Skeletal muscle satellite cell (primary cell): ENCODE data around the gene PIH1D1.
"Not testable (repeated sequence)": the region's sequence is repeated elsewhere in the genome, so short reads cannot be mapped to it uniquely, and the experiment has no call there.

Source experiments
- H3K27me3 ChIP-seq: 2 replicates; pipeline ENCODE4 v1.7.0; 2013; ENCODE audit warnings: low read length; ENCODE audit not compliant: control insufficient read depth, insufficient read depth
- H3K36me3 ChIP-seq: 2 replicates; pipeline ENCODE4 v1.7.0; 2013; ENCODE audit warnings: mild to moderate bottlenecking, control low read depth, low read length; ENCODE audit not compliant: insufficient read depth
- H3K4me1 ChIP-seq: 2 replicates; pipeline ENCODE4 v1.7.0; 2013; ENCODE audit warnings: low read length; ENCODE audit not compliant: control insufficient read depth, insufficient read depth
- H3K4me2 ChIP-seq: 2 replicates; pipeline ENCODE4 v1.7.0; 2013; ENCODE audit warnings: mild to moderate bottlenecking, low read length
- H3K4me3 ChIP-seq: 2 replicates; pipeline ENCODE4 v1.7.0; 2013; ENCODE audit warnings: low read length
- H3K9ac ChIP-seq: 2 replicates; pipeline ENCODE4 v1.7.0; 2013; ENCODE audit warnings: mild to moderate bottlenecking, low read depth, low read length, moderate library complexity
- H3K9me3 ChIP-seq: replicated peaks from 2 replicates; pipeline ENCODE4 v1.7.0; 2013; ENCODE audit warnings: mild to moderate bottlenecking, control low read depth, low read length

Gene PIH1D1

DNA sequence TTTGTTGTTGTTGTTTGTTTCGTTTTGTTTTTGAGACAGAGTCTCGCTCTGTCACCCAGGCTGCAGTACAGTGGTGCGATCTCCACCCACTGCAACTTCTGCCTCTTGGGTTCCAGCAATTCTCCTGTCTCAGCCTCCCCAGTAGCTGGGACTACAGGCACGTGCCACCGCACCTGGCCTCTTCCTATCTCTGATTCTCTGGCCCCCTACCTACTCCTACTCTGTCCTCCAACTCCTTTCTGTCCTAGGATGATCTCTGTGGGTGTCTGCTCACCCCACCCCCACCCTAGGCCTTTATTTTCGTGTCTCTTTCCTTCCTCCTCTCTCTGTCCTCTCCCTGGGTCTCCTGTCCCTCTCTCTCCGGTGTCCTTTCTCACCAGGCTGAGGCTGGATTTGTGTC is 1.2 kb downstream of the PIH1D1 start:
- Histone ChIP-seq H3K4me1 (peaks cover 13% of the 10 kb centered on the region), H3K36me3 (peaks cover 8% of the 10 kb centered on the region), H3K27me3 (no peaks in the 10 kb centered on the region), H3K9ac (peak overlapping the region; percentile 90), H3K9me3 (no peaks in the 10 kb centered on the region), H3K4me3 (peak overlapping the region; percentile 84), H3K4me2 (peak overlapping the region; percentile 91)

DNA sequence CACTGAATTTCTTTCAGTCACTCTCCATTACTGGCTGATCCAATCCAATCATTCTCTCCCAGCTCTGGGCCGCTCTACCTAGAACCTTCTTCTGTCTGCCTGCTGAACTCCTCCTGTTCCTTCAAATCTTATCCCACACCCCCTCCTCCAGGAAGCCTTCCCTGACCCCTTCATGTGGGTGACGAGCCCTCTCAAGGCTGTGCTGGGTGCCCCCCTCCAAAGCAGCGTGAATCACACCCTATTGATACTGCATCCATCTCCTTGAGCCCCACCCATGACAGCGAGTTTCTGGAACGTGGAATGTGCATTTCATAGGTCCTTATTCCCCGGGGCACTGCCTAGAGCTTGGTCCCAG is 3.2 kb downstream of the PIH1D1 start:
- H3K4me1 ChIP-seq, result peaks cover 5% of the 10 kb centered on the region
- no peak overlapping the region for H3K9ac ChIP-seq
- H3K4me2 ChIP-seq, result no peak overlapping the region
- no peaks in the 10 kb centered on the region for H3K27me3 ChIP-seq
- H3K4me3 ChIP-seq, result no peak overlapping the region
- H3K36me3 ChIP-seq, result peaks cover 8% of the 10 kb centered on the region
- H3K9me3 ChIP-seq, result no peaks in the 10 kb centered on the region

DNA sequence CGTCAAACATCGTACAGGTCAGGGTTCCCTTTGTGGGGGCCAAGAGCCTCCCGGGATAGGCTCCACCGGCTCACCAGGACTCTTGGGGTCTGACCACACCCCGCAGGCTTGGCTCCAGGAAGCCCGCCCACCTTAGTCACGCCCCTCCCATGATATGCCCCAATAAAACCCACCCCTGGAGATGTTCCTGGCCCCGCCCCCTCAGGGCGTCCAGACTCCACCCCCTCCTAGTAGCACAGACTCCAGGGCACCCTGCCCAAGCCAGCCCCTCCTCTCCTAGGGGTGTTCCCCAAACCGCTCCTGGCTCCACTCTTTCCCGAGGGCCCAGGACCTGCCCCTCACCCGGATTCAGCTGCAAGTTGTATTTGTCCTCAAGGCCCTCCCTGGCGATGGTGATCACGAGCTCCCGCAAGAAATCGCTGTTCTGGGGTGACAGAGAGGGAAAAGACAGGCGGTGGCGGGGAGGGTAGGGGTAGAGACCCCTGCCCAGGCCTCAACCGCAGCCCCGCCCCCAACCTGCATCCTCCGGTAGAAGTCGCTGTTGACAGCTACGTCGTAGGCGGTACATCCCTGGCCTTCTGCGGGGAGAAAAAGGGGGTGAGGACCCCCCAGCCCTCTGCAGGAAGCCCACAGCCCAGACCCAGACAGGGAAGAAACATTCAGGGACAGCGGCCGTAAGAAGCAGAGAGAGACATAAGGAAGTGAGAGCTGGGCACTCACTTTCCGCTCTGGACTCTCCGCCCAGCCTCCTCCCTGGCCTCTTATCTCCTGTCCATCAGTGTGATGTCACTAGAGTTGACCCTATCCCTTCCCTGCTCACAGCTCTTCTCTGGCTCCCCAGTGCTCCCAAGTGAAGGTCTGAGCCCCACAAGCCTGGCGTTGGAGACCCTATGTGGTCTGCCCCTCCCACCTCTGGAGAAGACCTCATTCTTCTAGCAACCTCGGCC is 3.9 kb downstream of the PIH1D1 start:
- Histone ChIP-seq H3K4me2 (no peak overlapping the region), H3K9ac (no peak overlapping the region), H3K4me1 (peaks cover 5% of the 10 kb centered on the region), H3K4me3 (no peak overlapping the region), H3K9me3 (no peaks in the 10 kb centered on the region), H3K36me3 (peaks cover 8% of the 10 kb centered on the region), H3K27me3 (no peaks in the 10 kb centered on the region)

DNA sequence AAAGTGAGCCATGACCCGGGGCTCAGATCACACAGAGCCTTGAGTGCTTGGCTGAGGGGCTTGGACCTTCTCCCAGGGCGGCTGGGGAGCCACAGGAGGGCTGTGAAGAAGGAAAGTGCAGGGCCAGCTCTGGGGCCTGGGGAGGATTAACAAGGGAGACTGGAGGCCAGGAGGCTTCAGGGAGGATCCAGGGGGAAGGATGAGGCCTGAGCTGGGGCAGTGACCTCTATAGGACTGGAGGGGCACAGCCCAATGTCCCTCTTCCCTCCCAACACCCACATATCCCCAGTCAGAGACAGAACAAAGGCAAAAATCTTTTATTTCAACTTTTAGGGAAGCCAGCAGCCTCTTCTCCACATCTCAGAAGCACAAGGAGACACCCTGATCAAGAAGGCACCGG is 5.6 kb downstream of the PIH1D1 start:
- peaks cover 5% of the 10 kb centered on the region for H3K4me1 ChIP-seq
- no peak overlapping the region for H3K4me2 ChIP-seq
- no peak overlapping the region for H3K9ac ChIP-seq
- H3K9me3 ChIP-seq, result no peaks in the 10 kb centered on the region
- H3K4me3 ChIP-seq, result no peak overlapping the region
- H3K36me3 ChIP-seq, result peaks cover 8% of the 10 kb centered on the region
- peaks cover 13% of the 10 kb centered on the region for H3K27me3 ChIP-seq

GRCh38 chr19:49444100-49444700 is 7.4 kb downstream of the PIH1D1 start:
- not testable (repeated sequence) for H3K9ac ChIP-seq, H3K36me3 ChIP-seq, H3K9me3 ChIP-seq, H3K4me1 ChIP-seq, H3K4me3 ChIP-seq
- peaks cover 30% of the 10 kb centered on the region for H3K27me3 ChIP-seq
- H3K4me2 ChIP-seq, result peak overlapping the region; percentile 97

- Histone ChIP-seq H3K4me1 (no peaks in the 10 kb centered on the region), H3K9ac (peak overlapping the region; percentile 72), H3K9me3 (no peaks in the 10 kb centered on the region), H3K4me3 (peak overlapping the region; percentile 76), H3K27me3 (peaks cover 36% of the 10 kb centered on the region), H3K4me2 (peak overlapping the region; percentile 97), H3K36me3 (peaks cover 2% of the 10 kb centered on the region)
Observed at GRCh38 chr19:49443366-49444099, 8.1 kb downstream of the PIH1D1 start.

GRCh38 chr19:49442771-49443365 is 8.7 kb downstream of the PIH1D1 start:
- Histone ChIP-seq H3K9ac (peak overlapping the region; percentile 72), H3K27me3 (peaks cover 43% of the 10 kb centered on the region), H3K4me2 (peak overlapping the region; percentile 97), H3K4me1 (no peaks in the 10 kb centered on the region), H3K4me3 (peak overlapping the region; percentile 76), H3K9me3 (no peaks in the 10 kb centered on the region), H3K36me3 (no peaks in the 10 kb centered on the region)

- Histone ChIP-seq H3K9ac (no peak overlapping the region), H3K9me3 (no peaks in the 10 kb centered on the region), H3K4me1 (no peaks in the 10 kb centered on the region), H3K4me3 (no peak overlapping the region), H3K4me2 (peak overlapping the region; percentile 97), H3K27me3 (peaks cover 48% of the 10 kb centered on the region), H3K36me3 (no peaks in the 10 kb centered on the region)
Observed at GRCh38 chr19:49442354-49442753, 9.3 kb downstream of the PIH1D1 start.

- Histone ChIP-seq H3K27me3 (peaks cover 51% of the 10 kb centered on the region), H3K36me3 (no peaks in the 10 kb centered on the region), H3K9ac (no peak overlapping the region), H3K4me3 (no peak overlapping the region), H3K9me3 (no peaks in the 10 kb centered on the region), H3K4me2 (peak overlapping the region; percentile 97), H3K4me1 (no peaks in the 10 kb centered on the region)
Observed at GRCh38 chr19:49441960-49442350, 9.7 kb downstream of the PIH1D1 start.

DNA sequence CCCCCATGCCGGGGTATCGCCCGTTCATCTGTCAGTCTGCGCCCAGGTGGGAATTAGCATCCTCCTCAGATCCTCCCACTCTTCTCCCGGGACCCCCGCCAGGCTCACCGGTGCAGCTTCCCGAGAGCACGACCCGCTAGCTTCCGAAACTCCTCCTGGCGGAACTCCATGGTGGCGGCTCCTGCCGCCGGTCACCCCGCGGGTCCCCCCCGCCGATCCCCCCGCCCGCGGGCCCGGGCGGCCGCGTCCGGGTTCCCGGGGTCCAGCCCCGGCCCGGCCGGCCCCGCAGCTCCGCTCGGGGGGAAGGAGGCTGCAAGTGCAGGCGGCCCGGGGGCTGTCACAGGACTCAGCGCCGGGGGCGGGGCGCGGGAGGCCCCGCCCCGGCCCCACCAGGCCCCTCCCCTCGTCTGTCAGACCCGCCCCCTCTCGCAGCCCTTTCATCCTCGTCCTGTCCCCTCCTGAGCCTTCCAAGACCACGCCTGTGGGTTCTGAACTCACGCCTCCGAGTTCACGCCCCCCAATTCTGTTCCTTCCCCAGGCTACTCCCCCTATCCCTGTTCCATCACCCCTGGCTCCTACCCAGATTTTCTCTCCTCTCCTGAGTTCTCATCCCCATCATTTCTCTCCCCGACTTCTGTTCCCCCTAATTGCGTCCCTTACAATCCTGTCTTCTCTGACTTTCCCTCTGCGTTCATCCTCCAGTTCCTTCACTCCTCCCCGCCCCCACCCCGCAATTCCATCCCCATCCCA is 10.2 kb downstream of the PIH1D1 start, which contains the start of gene SLC17A7:
SLC17A7 (minus strand) TSS at position 318 of the 750 bp plus-strand sequence; CDS start at position 170, 148 bp downstream.
- Histone ChIP-seq H3K36me3 (no peaks in the 10 kb centered on the region), H3K27me3 (peaks cover 57% of the 10 kb centered on the region), H3K4me1 (no peaks in the 10 kb centered on the region), H3K4me3 (no peak within 1 kb of the TSS), H3K9ac (no peak within 1 kb of the TSS), H3K9me3 (no peaks in the 10 kb centered on the region), H3K4me2 (peak within 1 kb of the TSS; percentile 97)
